HepG2 (cell line): ENCODE measurements around the gene NCAM2. TPM values are rescaled to one million over a fixed set of nuclear protein-coding genes. Genes with fewer than 3 reads are reported as not detected.

ENCODE experiments used
- ATAC-seq: fragments of 200-7000 bp; cut with Tn5 transposase; 3 replicates; pipeline ENCODE4 v1.9.1; 2020; ENCODE audit warnings: mild to moderate bottlenecking, moderate library complexity
- BruUV-seq: library from RNA; stranded (reverse); fragments of 400-500 nt; replicated peaks from 2 replicates; lab custom pipeline; 2021; lab: Mats Ljungman, UMichigan
- CTCF ChIA-PET: fragments of 300-600 bp; formaldehyde crosslinking; extraction: SDS; loops from one replicate; lab custom pipeline; 2021; ENCODE audit warnings: low total read pairs, inconsistent platforms, low intra/inter-chr PET ratio; lab: Yijun Ruan, JAX
- POLR2A ChIA-PET: fragments of 350-600 bp; sonication (Branson Sonifier 250); formaldehyde crosslinking; loops from one replicate; lab custom pipeline; 2020; ENCODE audit warnings: antibody characterized with exemption, inconsistent platforms; lab: Yijun Ruan, JAX
- DNase-seq: peaks from one replicate; pipeline ENCODE4 v3.0.0-alpha.2; 2015; ENCODE audit warnings: low spot score
- FAIRE-seq: peaks from 3 replicates; lab custom pipeline; 2011; peaks lifted over from hg19 to GRCh38; lab: Jason Lieb, UNC
- H2AFZ ChIP-seq: one replicate; pipeline ENCODE4 v1.6.1; 2011; ENCODE audit warnings: low read length, inconsistent platforms
- H3K27ac ChIP-seq: fragments of 300-600 bp; 3 replicates; pipeline ENCODE4 v1.8.0; 2011; ENCODE audit warnings: mixed run types, mild to moderate bottlenecking, mixed read lengths, low read length, inconsistent platforms; ENCODE audit not compliant: insufficient read depth; ENCODE audit errors: extremely low read length
- H3K27me3 ChIP-seq, 2 experiments: fragments of 200-600 bp in 1 of 2; 2 replicates in 1 of 2; 3 replicates in 1 of 2; pipeline versions ENCODE4 v1.6.0 to v1.8.0; 2011; ENCODE audit warnings: low read length in 2 of 2, mild to moderate bottlenecking in 2 of 2, moderate library complexity in 2 of 2, inconsistent platforms in 1 of 2; ENCODE audit not compliant: insufficient read depth in 2 of 2, control insufficient read depth in 1 of 2
- H3K36me3 ChIP-seq, 2 experiments: fragments of 200-600 bp in 1 of 2; replicated peaks in 1 of 2; 2 replicates in 1 of 2; 3 replicates in 1 of 2; pipeline versions ENCODE4 v1.5.1 to v1.8.0; 2011; ENCODE audit warnings: low read length in 2 of 2, inconsistent platforms in 1 of 2; ENCODE audit not compliant: insufficient read depth in 2 of 2, control insufficient read depth in 1 of 2
- H3K4me1 ChIP-seq: 2 replicates; pipeline ENCODE4 v1.5.1; 2012; ENCODE audit warnings: low read length, inconsistent platforms; ENCODE audit not compliant: insufficient read depth
- H3K4me2 ChIP-seq: 2 replicates; pipeline ENCODE4 v1.6.0; 2011; ENCODE audit warnings: low read depth, low read length, inconsistent platforms
- H3K4me3 ChIP-seq, 3 experiments: fragments of 200-600 bp in 1 of 3; sonication (generic), shearing (Covaris generic) in 1 of 3; replicated peaks in 1 of 3; 2 replicates each; pipeline ENCODE4 v1.5.1; 2011 to 2016; ENCODE audit warnings: low read length in 3 of 3, inconsistent platforms in 2 of 3, low read depth in 2 of 3, mild to moderate bottlenecking in 2 of 3, control low read depth in 1 of 3, mixed read lengths in 1 of 3; ENCODE audit not compliant: insufficient read depth in 1 of 3
- H3K79me2 ChIP-seq: one replicate; pipeline ENCODE4 v1.6.1; 2011; ENCODE audit warnings: low read length, inconsistent platforms; ENCODE audit not compliant: insufficient read depth
- H3K9ac ChIP-seq: 2 replicates; pipeline ENCODE4 v1.6.0; 2011; ENCODE audit warnings: mild to moderate bottlenecking, low read depth, low read length, inconsistent platforms; ENCODE audit not compliant: insufficient read depth
- H3K9me3 ChIP-seq: 2 replicates; pipeline ENCODE4 v1.5.1; 2012; ENCODE audit warnings: mild to moderate bottlenecking, low read length
- H4K20me1 ChIP-seq: 2 replicates; pipeline ENCODE4 v1.6.0; 2011; ENCODE audit warnings: inconsistent platforms, mild to moderate bottlenecking, low read length, moderate library complexity; ENCODE audit not compliant: insufficient read depth
- DMAP1 ChIP-seq: IDR thresholded peaks from 2 replicates; pipeline ENCODE4 v1.6.1; 2016
- FOXK2 ChIP-seq: fragments of 450-650 bp; IDR thresholded peaks from 2 replicates; pipeline ENCODE4 v1.6.1; 2016
- GATA4 ChIP-seq: sonication (generic); IDR thresholded peaks from 2 replicates; pipeline ENCODE4 v1.6.1; 2016; ENCODE audit warnings: antibody characterized with exemption, low read depth, borderline replicate concordance
- KDM3A ChIP-seq: IDR thresholded peaks from 2 replicates; pipeline ENCODE4 v1.6.1; 2018; ENCODE audit warnings: low read depth, missing compliant biosample characterization
- RFXANK ChIP-seq: IDR thresholded peaks from 2 replicates; pipeline ENCODE4 v1.6.1; 2016
- TMF1 ChIP-seq: sonication (generic); formaldehyde crosslinking; IDR thresholded peaks from 2 replicates; pipeline ENCODE4 v1.8.1; 2022; ENCODE audit warnings: low read depth, missing genetic modification reagents
- ZNF552 ChIP-seq: sonication (generic); formaldehyde crosslinking; IDR thresholded peaks from 2 replicates; pipeline ENCODE4 v1.9.0; 2022; ENCODE audit warnings: missing genetic modification reagents, mild to moderate bottlenecking, borderline replicate concordance
- ZNF598 ChIP-seq: sonication (generic); formaldehyde crosslinking; IDR thresholded peaks from 2 replicates; pipeline ENCODE4 v1.5.1; 2020; ENCODE audit warnings: mild to moderate bottlenecking, missing genetic modification reagents, borderline replicate concordance
- WGBS: methylation state at CpG from one replicate; pipeline ENCODE4 v1.1.6; 2017; ENCODE audit warnings: low lambda C conversion rate; 5-methylcytosine and 5-hydroxymethylcytosine counted together
- in situ Hi-C: cut with HindIII; loops from 2 replicates; pipeline ENCODE4 v1.10.0; 2017; ENCODE audit warnings: low pct_unique_long_range_greater_than_20kb; ENCODE audit not compliant: extremely low pct_ligation_motif_present
- intact Hi-C: fragments of 100-400 bp; cut with micrococcal nuclease; formaldehyde crosslinking; loops from one replicate; pipeline ENCODE4 v1.10.0; 2022; ENCODE audit not compliant: unreplicated experiment
- polyA plus RNA-seq, 8 experiments: library from polyadenylated mRNA; depleted of rRNA in 3 of 8; stranded (reverse) in 7 of 8; unstranded in 1 of 8; fragments of >200 nt; fragmentation: Illumina TruSeq in 4 of 8; extraction: Trizol in 4 of 8; gene quantifications; 2 replicates each; pipeline versions ENCODE4 v1.2.1 to v1.2.3, GENCODE V29; 2011 to 2016; ENCODE audit warnings: low read depth in 4 of 8, missing spikeins in 1 of 8, mixed read lengths in 1 of 8; ENCODE audit not compliant: insufficient read depth in 1 of 8
- total RNA-seq, 5 experiments: library from RNA; depleted of rRNA; stranded (reverse); fragments of >200 nt; fragmentation: Illumina TruSeq; extraction: Trizol; gene quantifications; 2 replicates each; pipeline ENCODE4 v1.2.3, GENCODE V29; 2016; ENCODE audit warnings: low read depth in 1 of 5
- TF ChIP-seq, protein P1 (sequence below): IDR thresholded peaks from 2 replicates; pipeline ENCODE4 v1.6.1; 2016; ENCODE audit warnings: missing biosample characterization, missing genetic modification reagents, low read depth
- TF ChIP-seq, protein P2 (sequence below): sonication (generic); formaldehyde crosslinking; IDR thresholded peaks from 2 replicates; pipeline ENCODE4 v1.5.0; 2020; ENCODE audit warnings: mild to moderate bottlenecking, missing genetic modification reagents
- TF ChIP-seq, protein P3 (sequence below): sonication (generic); formaldehyde crosslinking; IDR thresholded peaks from 2 replicates; pipeline ENCODE4 v1.4.0; 2020; ENCODE audit warnings: missing genetic modification reagents, mild to moderate bottlenecking, borderline replicate concordance
- TF ChIP-seq, protein P4 (sequence below): sonication (generic); formaldehyde crosslinking; IDR thresholded peaks from 2 replicates; pipeline ENCODE4 v1.9.0; 2021; ENCODE audit warnings: missing genetic modification reagents, mild to moderate bottlenecking, borderline replicate concordance
- TF ChIP-seq, protein P5 (sequence below): IDR thresholded peaks from 2 replicates; pipeline ENCODE4 v1.6.1; 2012; ENCODE audit warnings: low read depth, low read length, improper control_type of control experiment
- TF ChIP-seq, protein P6 (sequence below): sonication (generic); formaldehyde crosslinking; IDR thresholded peaks from 2 replicates; pipeline ENCODE4 v1.5.0; 2020; ENCODE audit warnings: mild to moderate bottlenecking, missing genetic modification reagents

Gene NCAM2
- total and polyA plus RNA-seq, 2 of the 13 experiments (the other 11 are each of a cell fraction or from before 2014, with no cell fraction given), result not detected

DNA sequence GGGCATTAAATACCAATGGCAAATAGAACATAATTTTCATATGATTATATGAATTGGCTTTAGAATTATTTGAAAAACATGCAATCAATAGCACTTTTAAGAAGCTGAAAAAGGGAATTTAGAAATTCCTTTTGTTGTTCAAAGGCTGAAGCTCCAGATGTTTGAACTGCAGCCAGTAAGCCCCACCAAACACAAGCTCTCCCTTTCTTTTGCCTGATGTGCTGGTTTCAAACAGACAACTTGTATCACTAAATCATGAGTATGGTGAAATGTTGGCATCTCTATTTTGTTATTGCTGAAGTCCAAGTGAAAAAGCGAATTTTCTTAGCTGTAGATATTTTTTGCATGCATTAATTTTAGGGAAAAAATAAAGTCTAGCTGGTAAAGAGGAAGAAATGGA lies 27.5 kb upstream of the NCAM2 start:
- Histone ChIP-seq H3K36me3 (no peaks in the 10 kb centered on the region), H3K9ac (no peak overlapping the region), H3K9me3 (peaks cover 17% of the 10 kb centered on the region), H3K79me2 (no peaks in the 10 kb centered on the region), H4K20me1 (no peaks in the 10 kb centered on the region), H3K4me1 (no peaks in the 10 kb centered on the region), H3K4me3 (no peak overlapping the region)
- BruUV-seq, result no TSS peak
- ChIA-PET POLR2A (no interaction called here), CTCF (no interaction called here)
- DNase-seq (no peak), FAIRE-seq (no peak)
- TF ChIP-seq, protein P1, sequence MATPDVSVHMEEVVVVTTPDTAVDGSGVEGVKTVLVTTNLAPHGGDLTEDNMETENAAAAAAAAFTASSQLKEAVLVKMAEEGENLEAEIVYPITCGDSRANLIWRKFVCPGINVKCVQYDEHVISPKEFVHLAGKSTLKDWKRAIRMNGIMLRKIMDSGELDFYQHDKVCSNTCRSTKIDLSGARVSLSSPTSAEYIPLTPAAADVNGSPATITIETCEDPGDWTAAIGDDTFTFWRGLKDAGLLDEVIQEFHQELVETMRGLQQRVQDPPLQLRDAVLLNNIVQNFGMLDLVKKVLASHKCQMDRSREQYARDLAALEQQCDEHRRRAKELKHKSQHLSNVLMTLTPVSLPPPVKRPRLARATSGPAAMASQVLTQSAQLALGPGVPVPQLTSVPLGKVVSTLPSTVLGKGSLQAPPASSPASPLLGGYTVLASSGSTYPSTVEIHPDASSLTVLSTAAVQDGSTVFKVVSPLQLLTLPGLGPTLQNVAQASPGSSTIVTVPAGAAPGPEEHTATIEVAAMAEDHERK, result no peak
- TF ChIP-seq KDM3A, result no peak
- no peak for TF ChIP-seq GATA4
- TF ChIP-seq, protein P2, sequence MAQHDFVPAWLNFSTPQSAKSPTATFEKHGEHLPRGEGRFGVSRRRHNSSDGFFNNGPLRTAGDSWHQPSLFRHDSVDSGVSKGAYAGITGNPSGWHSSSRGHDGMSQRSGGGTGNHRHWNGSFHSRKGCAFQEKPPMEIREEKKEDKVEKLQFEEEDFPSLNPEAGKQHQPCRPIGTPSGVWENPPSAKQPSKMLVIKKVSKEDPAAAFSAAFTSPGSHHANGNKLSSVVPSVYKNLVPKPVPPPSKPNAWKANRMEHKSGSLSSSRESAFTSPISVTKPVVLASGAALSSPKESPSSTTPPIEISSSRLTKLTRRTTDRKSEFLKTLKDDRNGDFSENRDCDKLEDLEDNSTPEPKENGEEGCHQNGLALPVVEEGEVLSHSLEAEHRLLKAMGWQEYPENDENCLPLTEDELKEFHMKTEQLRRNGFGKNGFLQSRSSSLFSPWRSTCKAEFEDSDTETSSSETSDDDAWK (CRISPR knock-in tag), result no peak
- no peak for TF ChIP-seq ZNF552 (CRISPR knock-in tag)
- TF ChIP-seq, protein P3, sequence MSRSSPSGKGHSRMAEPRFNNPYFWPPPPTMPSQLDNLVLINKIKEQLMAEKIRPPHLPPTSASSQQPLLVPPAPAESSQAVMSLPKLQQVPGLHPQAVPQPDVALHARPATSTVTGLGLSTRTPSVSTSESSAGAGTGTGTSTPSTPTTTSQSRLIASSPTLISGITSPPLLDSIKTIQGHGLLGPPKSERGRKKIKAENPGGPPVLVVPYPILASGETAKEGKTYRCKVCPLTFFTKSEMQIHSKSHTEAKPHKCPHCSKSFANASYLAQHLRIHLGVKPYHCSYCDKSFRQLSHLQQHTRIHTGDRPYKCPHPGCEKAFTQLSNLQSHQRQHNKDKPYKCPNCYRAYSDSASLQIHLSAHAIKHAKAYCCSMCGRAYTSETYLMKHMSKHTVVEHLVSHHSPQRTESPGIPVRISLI (CRISPR knock-in tag), result no peak
- no peak for TF ChIP-seq ZNF598 (CRISPR knock-in tag)
- TF ChIP-seq FOXK2, result no peak
- TF ChIP-seq, protein P4, sequence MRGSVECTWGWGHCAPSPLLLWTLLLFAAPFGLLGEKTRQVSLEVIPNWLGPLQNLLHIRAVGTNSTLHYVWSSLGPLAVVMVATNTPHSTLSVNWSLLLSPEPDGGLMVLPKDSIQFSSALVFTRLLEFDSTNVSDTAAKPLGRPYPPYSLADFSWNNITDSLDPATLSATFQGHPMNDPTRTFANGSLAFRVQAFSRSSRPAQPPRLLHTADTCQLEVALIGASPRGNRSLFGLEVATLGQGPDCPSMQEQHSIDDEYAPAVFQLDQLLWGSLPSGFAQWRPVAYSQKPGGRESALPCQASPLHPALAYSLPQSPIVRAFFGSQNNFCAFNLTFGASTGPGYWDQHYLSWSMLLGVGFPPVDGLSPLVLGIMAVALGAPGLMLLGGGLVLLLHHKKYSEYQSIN, result no peak
- TF ChIP-seq, protein P5, sequence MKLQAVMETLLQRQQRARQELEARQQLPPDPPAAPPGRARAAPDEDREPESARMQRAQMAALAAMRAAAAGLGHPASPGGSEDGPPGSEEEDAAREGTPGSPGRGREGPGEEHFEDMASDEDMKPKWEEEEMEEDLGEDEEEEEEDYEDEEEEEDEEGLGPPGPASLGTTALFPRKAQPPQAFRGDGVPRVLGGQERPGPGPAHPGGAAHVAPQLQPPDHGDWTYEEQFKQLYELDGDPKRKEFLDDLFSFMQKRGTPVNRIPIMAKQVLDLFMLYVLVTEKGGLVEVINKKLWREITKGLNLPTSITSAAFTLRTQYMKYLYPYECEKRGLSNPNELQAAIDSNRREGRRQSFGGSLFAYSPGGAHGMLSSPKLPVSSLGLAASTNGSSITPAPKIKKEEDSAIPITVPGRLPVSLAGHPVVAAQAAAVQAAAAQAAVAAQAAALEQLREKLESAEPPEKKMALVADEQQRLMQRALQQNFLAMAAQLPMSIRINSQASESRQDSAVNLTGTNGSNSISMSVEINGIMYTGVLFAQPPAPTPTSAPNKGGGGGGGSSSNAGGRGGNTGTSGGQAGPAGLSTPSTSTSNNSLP, result no peak
- no peak for TF ChIP-seq DMAP1 (CRISPR knock-in tag)
- TF ChIP-seq RFXANK, result no peak
- TF ChIP-seq, protein P6, sequence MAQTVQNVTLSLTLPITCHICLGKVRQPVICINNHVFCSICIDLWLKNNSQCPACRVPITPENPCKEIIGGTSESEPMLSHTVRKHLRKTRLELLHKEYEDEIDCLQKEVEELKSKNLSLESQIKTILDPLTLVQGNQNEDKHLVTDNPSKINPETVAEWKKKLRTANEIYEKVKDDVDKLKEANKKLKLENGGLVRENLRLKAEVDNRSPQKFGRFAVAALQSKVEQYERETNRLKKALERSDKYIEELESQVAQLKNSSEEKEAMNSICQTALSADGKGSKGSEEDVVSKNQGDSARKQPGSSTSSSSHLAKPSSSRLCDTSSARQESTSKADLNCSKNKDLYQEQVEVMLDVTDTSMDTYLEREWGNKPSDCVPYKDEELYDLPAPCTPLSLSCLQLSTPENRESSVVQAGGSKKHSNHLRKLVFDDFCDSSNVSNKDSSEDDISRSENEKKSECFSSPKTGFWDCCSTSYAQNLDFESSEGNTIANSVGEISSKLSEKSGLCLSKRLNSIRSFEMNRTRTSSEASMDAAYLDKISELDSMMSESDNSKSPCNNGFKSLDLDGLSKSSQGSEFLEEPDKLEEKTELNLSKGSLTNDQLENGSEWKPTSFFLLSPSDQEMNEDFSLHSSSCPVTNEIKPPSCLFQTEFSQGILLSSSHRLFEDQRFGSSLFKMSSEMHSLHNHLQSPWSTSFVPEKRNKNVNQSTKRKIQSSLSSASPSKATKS (CRISPR knock-in tag), result no peak
- TF ChIP-seq TMF1 (CRISPR knock-in tag), result no peak
- TF ChIP-seq, all 625 proteins: peak for 0
- intact Hi-C loops (no loop called here), in situ Hi-C loops (no loop called here)
- 0% methylated on average over 1 of the region's 1 CpG for WGBS
- ATAC-seq, result no peak
- H3K27ac ChIP-seq, result no peak overlapping the region
- no peak overlapping the region for H2AFZ ChIP-seq
- H3K27me3 ChIP-seq, result no peaks in the 10 kb centered on the region
- no peak overlapping the region for H3K4me2 ChIP-seq
